Immature natural killer cell (primary cell): Measurements from ENCODE around the gene SPRYD3. TPM values are rescaled to one million over a fixed set of nuclear protein-coding genes. Genes with fewer than 3 reads are reported as not detected.

Source experiments
- DNase-seq, 3 donors: peaks; one replicate each; pipeline ENCODE4 v3.0.0; 2022; ENCODE audit warnings: mixed read lengths in 1 of 3
- H3K27ac Mint-ChIP-seq, 6 donors: one replicate each; pipeline ENCODE4 v1.8.0; 2020; ENCODE audit warnings: mixed read lengths in 6 of 6, mild to moderate bottlenecking in 5 of 6, inconsistent platforms in 4 of 6, moderate library complexity in 3 of 6
- H3K27me3 Mint-ChIP-seq, 3 donors: one replicate each; pipeline ENCODE4 v1.8.0; 2020 to 2021; ENCODE audit warnings: low read depth in 3 of 3, mild to moderate bottlenecking in 3 of 3, mixed read lengths in 3 of 3, moderate library complexity in 3 of 3, inconsistent platforms in 1 of 3
- H3K36me3 Mint-ChIP-seq, 3 donors: one replicate each; pipeline ENCODE4 v1.8.0; 2020; ENCODE audit warnings: mixed read lengths in 3 of 3, inconsistent platforms in 2 of 3, mild to moderate bottlenecking in 2 of 3
- H3K4me1 Mint-ChIP-seq, 2 donors: one replicate each; pipeline ENCODE4 v1.8.0; 2020; ENCODE audit warnings: inconsistent platforms in 2 of 2, mild to moderate bottlenecking in 2 of 2, mixed read lengths in 2 of 2, moderate library complexity in 1 of 2
- H3K4me3 Mint-ChIP-seq, 5 donors: one replicate each; pipeline ENCODE4 v1.8.0; 2020; ENCODE audit warnings: mild to moderate bottlenecking in 5 of 5, mixed read lengths in 5 of 5, inconsistent platforms in 3 of 5, moderate library complexity in 3 of 5
- H3K9me3 Mint-ChIP-seq, 6 donors: one replicate each; pipeline ENCODE4 v1.8.0; 2020; ENCODE audit warnings: mild to moderate bottlenecking in 6 of 6, mixed read lengths in 6 of 6, inconsistent platforms in 4 of 6, moderate library complexity in 3 of 6
- polyA plus RNA-seq, 3 donors: library from polyadenylated mRNA; unstranded; fragments of 300-500 nt; fragmentation: Illumina TruSeq; gene quantifications; one replicate each; pipeline ENCODE4 v1.2.3, GENCODE V29; 2021

The SPRYD3 gene
- polyA plus RNA-seq, 3 donors from 2014 or later, result 35.6 to 70.4 (median 59.6) TPM

DNA sequence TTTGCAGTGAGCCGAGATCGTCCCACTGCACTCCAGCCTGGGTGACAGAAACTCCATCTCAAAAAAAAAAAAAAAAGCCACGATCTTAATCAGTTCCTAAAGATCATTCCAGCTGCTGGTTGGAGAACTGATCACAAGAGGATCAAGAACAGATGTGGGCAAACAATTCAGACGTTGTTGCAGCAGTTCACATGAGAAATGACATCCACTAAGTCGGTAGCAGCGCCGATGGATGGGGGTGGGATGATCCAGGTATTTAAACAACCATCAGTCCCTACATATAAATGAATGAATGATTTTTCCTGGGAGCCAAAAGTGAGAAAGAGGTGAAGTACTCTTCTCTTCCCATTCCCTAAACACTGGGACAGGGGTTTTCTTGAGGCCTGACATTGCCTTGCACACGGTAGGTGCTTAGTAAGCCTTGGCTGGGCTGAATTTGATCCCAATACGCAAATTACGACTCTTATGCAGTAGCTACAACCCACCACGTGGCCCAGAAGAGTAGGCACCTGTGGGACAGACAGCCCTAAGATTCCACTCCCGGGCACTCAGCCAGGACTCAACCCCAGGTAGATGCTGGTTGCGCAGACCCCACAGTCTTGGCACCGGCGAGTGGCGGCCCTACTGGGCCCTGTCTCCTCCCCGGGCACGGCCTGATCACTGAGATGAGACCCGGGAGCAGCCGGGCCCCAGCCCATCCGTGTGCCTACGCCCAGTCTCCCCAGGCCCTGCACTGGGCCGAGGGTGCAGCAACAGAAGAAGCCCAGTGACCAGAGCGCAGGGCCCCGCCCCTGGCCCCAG lies 565 bp downstream of the SPRYD3 start:
- Mint-ChIP-seq H3K36me3 (peaks cover 7 to 16% (median 11%) of the 10 kb centered on the region in 3 donors), H3K27me3 (peaks cover 5 to 6% (median 6%) of the 10 kb centered on the region in 3 donors), H3K9me3 (no peaks in the 10 kb centered on the region), H3K4me1 (peaks cover 40 to 59% of the 10 kb centered on the region in 2 donors), H3K27ac (peak overlapping the region; percentile 72 to 96 (median 92)), H3K4me3 (peak overlapping the region; percentile 88 to 98 (median 94))
- no peak for DNase-seq

DNA sequence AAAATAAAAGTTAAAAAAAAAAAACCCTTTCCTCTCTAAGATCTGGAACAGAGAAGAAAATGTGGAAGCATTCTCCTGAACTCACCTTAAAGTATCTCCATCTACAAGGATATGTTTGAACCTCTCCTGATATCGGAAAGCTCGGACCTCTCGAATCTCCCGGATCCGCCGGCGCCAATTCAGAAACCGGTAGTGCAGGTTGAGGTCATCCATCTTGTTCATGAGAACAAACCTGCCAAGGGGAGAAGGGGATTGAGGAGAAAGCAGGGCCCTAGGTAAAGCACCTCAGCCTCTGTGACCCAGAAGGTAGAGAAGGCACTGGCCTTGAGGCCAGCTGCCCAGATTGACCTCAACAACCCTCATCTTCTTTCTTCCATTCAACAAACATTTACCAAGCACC lies 2.2 kb downstream of the SPRYD3 start:
- H3K4me3 Mint-ChIP-seq, result peak overlapping the region; percentile 41 to 98 (median 94)
- H3K9me3 Mint-ChIP-seq, result no peaks in the 10 kb centered on the region
- H3K36me3 Mint-ChIP-seq, result peaks cover 9 to 20% (median 11%) of the 10 kb centered on the region in 3 donors
- H3K27me3 Mint-ChIP-seq, result peaks cover 5 to 6% (median 6%) of the 10 kb centered on the region in 3 donors
- H3K27ac Mint-ChIP-seq, result no peak overlapping the region
- DNase-seq, result no peak
- peaks cover 40 to 60% of the 10 kb centered on the region in 2 donors for H3K4me1 Mint-ChIP-seq

DNA sequence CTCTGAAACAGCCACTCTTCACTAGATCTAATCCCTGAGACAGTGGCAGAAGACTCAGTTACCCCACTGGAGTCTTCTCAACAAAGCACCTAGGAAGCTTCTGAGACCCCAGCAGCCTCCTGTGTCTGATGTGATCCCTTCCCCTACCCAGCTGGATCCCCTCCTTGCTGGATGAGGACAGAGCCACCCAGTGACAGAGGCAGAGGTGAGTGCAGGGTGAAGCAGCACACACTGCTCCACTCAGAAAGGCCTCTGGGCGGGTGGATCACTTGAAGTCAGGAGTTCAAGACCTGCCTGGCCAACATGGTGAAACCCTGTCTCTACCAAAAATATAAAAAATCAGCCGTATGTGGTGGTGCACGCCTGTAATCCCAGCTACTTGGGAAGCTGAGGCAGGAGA lies 2.7 kb downstream of the SPRYD3 start:
- H3K9me3 Mint-ChIP-seq, result no peaks in the 10 kb centered on the region
- H3K4me3 Mint-ChIP-seq, result peak overlapping the region in 1 of 5 donors; percentile 41
- DNase-seq, result no peak
- no peak overlapping the region for H3K27ac Mint-ChIP-seq
- peaks cover 42 to 65% of the 10 kb centered on the region in 2 donors for H3K4me1 Mint-ChIP-seq
- peaks cover 5 to 6% (median 6%) of the 10 kb centered on the region in 3 donors for H3K27me3 Mint-ChIP-seq
- peaks cover 11 to 20% (median 12%) of the 10 kb centered on the region in 3 donors for H3K36me3 Mint-ChIP-seq

DNA sequence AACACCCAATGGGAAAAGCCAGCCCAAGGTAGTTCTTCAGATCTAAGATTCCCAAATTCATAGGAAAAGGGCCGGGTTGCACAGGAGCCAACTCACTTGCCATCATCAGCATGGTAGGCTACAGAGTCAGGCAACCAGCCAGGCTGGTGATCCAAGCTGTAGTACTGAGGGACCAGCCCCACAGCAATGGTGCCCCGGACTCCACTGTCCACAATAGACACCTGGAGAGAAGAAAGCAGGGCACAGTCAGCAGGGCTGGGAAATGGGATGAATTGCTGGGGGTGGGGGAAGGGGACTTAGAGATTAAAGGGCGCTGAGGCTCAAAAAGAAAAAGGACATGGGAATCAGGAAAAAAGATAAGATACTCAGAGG lies 4.2 kb downstream of the SPRYD3 start:
- Mint-ChIP-seq H3K27ac (no peak overlapping the region), H3K4me1 (peaks cover 36 to 54% of the 10 kb centered on the region in 2 donors), H3K4me3 (no peak overlapping the region), H3K36me3 (peaks cover 11 to 23% (median 12%) of the 10 kb centered on the region in 3 donors), H3K9me3 (no peaks in the 10 kb centered on the region), H3K27me3 (peaks cover 4 to 6% (median 5%) of the 10 kb centered on the region in 3 donors)
- no peak for DNase-seq

DNA sequence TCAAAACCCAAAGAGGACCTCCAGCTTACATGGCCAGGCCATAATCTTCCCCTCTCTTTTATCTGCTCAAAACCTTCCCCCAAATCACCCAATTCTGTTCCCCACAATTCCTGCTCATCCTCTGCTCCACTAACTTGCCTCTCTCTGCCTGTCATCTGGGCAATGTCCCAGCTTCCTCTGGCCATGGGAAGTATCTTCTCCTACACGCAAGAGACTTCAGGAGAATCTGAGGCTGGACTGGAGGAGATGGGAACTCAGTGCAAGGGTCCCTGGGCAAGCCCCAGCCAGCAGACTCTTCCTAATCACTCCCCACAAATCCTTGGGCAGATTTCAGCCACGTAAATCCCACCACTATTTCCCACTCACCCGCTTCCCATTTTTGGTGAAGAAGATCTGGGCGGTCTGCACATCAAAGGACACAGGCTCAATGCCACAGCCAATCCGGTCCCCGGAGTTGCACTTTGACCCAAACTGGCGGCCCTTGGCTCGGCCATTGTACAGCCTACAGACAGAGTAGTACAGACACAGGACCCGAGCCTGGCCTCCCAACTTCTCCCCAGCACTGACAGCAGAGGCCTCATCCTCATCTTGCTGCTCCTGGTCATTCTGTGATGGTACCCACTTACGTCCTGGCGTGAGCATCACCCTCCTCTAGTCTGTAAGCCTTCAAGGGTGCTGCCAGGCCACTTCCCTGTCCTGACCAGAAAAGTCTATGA lies 4.7 kb downstream of the SPRYD3 start:
- peaks cover 31 to 49% of the 10 kb centered on the region in 2 donors for H3K4me1 Mint-ChIP-seq
- H3K27ac Mint-ChIP-seq, result peak overlapping the region in 1 of 6 donors; percentile 58
- no peaks in the 10 kb centered on the region for H3K9me3 Mint-ChIP-seq
- peaks cover 0 to 6% (median 5%) of the 10 kb centered on the region in 3 donors for H3K27me3 Mint-ChIP-seq
- no peak for DNase-seq
- peaks cover 11 to 23% (median 12%) of the 10 kb centered on the region in 3 donors for H3K36me3 Mint-ChIP-seq
- H3K4me3 Mint-ChIP-seq, result no peak overlapping the region

DNA sequence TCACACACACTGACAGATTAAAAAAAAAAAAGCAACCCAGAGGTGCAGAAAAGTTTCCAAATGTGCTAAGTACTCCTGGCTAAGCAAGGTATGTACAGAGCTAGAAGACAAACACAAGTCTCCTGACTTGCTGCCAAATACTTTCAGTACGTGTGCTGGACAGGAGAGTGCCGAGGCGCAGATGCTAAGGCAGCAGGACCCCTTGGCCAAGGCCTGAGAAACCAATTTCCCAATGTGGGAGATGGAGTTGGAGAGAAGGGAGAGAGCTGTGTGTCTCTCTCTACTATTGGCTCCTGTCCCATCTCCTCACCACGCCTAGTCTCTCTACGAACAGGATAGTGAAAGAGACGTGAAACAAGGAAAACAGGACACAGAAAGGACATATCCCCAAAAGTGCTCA lies 5.3 kb downstream of the SPRYD3 start:
- no peak for DNase-seq
- peak overlapping the region in 1 of 6 donors; percentile 58 for H3K27ac Mint-ChIP-seq
- peaks cover 27 to 43% of the 10 kb centered on the region in 2 donors for H3K4me1 Mint-ChIP-seq
- H3K36me3 Mint-ChIP-seq, result peaks cover 7 to 23% (median 12%) of the 10 kb centered on the region in 3 donors
- H3K27me3 Mint-ChIP-seq, result peaks cover 0 to 4% (median 2%) of the 10 kb centered on the region in 3 donors
- H3K4me3 Mint-ChIP-seq, result no peak overlapping the region
- no peaks in the 10 kb centered on the region for H3K9me3 Mint-ChIP-seq

DNA sequence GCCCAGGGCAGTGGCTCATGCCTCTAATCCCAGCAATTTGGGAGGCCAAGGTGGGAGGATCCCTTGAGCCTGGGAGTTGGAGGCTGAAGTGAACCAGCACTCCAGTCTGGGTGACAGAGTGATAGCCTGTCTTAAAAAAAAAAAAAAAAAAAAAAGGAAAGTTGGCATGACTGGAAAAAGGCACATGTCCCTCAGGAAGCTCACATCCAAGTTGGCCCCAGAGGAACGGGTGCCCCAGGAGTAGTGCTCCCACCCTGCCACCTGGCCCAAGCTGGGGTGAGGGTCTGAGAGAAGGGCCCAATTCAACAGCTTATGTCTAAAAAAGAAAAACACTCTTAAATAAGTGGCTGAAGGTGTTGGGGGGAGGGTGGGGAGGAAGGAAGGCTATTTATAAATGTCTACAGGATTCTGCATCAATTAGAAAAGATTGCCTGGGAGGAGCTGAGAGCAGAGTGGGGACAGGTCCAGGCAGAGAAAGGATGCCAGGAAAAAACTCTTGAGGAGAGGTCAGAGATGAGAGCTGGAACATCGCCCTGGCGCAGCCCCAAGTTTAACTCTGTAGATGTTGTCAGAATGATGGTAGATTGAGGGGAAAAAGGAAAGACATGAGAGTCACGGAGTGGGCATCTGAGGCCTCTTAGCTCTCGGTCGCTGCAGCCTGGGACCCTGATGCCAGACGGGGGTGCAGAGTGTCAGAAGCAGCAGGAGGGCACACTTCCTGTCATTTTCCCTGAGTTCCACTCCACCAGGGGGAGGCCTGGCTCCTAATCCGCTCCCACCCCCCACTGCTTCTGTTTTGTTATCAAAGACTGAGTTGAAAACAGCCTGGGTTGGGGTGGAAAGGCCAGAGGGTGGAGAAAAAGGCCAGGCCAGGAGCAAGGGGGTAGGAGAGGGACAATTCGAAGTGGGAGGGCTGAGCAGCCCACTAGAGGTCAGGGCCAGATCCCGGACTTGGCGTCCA lies 7.3 kb downstream of the SPRYD3 start:
- no peak overlapping the region for H3K27ac Mint-ChIP-seq
- peaks cover 5 to 27% (median 7%) of the 10 kb centered on the region in 3 donors for H3K36me3 Mint-ChIP-seq
- no peaks in the 10 kb centered on the region for H3K9me3 Mint-ChIP-seq
- no peak for DNase-seq
- H3K4me1 Mint-ChIP-seq, result peaks cover 11 to 26% of the 10 kb centered on the region in 2 donors
- H3K27me3 Mint-ChIP-seq, result peaks cover 0 to 2% (median 1%) of the 10 kb centered on the region in 3 donors
- H3K4me3 Mint-ChIP-seq, result no peak overlapping the region

DNA sequence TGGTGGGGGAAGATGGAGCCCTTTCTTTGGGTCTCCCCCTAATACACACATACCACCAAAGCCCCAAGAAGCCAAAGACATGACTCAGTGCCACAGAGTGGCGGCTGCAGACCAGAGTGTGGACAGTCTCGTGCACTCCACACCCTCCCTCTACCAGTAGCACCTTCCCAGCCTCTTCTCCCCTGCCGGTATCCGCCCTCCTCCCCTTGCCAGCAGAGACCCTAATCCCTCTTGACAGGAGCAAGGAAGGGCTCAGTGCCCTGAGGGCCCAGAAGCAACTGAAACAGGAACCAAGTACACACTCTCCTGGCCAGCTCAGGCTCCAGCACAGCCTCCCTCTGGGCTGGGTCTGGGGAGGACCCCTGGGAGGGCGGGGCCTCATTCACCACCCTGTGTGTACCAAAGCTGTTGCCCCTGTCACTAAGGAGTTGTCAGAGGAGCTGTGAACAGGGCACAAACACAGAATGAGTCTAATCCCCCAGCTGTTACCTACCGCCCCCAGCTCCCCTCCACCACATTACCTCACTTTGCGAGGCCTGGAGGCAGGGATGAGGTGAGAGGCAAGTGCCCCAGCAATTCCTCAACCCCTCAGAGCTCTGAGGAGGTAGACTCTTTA lies 8.2 kb downstream of the SPRYD3 start:
- Mint-ChIP-seq H3K9me3 (no peaks in the 10 kb centered on the region), H3K4me3 (no peak overlapping the region), H3K27me3 (peaks cover 0 to 2% (median 1%) of the 10 kb centered on the region in 3 donors), H3K36me3 (peaks cover 5 to 30% (median 9%) of the 10 kb centered on the region in 3 donors), H3K27ac (peak overlapping the region in 1 of 6 donors; percentile 12), H3K4me1 (peaks cover 11 to 19% of the 10 kb centered on the region in 2 donors)
- no peak for DNase-seq

DNA sequence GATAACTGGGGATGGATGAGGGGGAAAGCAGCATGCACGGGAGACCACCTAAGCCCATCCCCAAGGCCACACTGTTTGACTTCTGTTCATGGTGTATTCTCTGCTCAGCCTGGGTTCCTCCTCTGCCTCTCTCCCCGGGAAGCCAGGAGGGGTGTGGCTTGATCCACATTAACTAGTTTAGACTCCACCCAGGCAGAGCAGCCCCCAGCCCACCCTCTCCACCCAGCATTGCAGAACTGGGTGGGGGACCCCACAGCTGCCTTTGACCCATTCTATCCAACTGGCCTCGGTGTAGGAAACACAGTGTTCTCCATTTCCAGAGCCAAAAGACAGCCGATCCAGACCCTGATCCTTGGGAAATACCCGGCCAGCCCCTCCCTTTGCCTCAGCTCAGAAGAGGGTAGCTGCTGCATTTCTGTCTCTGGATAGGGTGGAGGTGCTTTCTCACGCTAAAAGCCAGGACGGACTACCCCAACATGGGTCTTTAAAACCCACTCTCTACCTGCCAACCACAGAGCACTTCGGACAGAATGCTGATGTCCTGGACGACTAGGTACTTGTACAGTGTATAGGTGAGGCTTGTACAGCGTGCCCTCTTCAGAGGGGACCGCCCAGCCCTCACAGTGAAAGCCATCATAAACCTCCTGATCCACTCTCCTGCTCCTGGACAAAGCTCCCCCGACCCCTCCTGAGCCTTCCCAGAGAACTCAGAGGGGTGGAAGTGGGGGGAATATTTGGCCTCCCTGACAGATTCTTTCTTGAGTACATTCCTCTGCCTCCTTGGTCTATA lies 9.4 kb downstream of the SPRYD3 start:
- Mint-ChIP-seq H3K27ac (no peak overlapping the region), H3K4me3 (no peak overlapping the region), H3K36me3 (peaks cover 6 to 36% (median 10%) of the 10 kb centered on the region in 3 donors), H3K27me3 (peaks cover 0 to 2% (median 0%) of the 10 kb centered on the region in 3 donors), H3K9me3 (no peaks in the 10 kb centered on the region), H3K4me1 (peaks cover 11 to 13% of the 10 kb centered on the region in 2 donors)
- no peak for DNase-seq

DNA sequence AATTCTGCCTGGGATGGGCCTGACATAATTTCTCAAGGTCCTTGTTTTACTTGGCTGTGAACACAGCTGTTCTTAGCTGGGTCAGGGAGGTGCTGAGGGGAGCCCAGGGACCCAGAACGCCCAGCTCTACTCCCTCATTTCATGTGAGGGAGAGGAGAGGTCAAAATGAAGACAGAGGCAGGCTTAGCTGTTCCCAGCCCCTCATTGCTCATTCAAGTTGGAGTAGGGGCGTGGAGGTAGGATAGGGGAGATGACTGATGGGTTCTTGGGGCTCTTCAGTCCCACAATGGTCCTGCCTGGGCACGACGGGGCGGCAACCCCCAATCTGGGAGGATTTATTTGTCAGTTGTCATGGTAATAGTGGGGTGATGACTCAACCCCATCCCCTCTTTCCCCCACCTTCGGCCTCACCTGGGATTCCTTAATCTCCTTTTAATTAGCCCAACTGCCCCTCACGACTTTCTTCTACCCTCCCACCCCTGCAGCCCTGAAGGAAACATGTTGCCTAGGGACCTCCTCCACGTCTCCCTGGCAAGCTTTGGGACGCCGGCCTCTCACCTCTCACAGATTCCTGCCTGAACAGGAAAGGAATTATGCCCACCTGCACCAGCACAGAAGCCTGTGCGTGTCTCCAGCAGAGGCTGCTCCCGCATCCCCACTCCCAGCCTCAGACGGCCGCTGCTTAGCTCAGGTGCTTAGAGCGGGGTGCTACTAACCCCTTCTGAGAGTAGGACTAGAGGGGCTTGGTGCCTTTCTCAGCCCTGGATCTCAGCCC lies 10.2 kb downstream of the SPRYD3 start:
- Mint-ChIP-seq H3K4me1 (peaks cover 6 to 8% of the 10 kb centered on the region in 2 donors), H3K9me3 (no peaks in the 10 kb centered on the region), H3K36me3 (peaks cover 4 to 36% (median 10%) of the 10 kb centered on the region in 3 donors), H3K27ac (no peak overlapping the region), H3K27me3 (no peaks in the 10 kb centered on the region), H3K4me3 (no peak overlapping the region)
- DNase-seq, result no peak

DNA sequence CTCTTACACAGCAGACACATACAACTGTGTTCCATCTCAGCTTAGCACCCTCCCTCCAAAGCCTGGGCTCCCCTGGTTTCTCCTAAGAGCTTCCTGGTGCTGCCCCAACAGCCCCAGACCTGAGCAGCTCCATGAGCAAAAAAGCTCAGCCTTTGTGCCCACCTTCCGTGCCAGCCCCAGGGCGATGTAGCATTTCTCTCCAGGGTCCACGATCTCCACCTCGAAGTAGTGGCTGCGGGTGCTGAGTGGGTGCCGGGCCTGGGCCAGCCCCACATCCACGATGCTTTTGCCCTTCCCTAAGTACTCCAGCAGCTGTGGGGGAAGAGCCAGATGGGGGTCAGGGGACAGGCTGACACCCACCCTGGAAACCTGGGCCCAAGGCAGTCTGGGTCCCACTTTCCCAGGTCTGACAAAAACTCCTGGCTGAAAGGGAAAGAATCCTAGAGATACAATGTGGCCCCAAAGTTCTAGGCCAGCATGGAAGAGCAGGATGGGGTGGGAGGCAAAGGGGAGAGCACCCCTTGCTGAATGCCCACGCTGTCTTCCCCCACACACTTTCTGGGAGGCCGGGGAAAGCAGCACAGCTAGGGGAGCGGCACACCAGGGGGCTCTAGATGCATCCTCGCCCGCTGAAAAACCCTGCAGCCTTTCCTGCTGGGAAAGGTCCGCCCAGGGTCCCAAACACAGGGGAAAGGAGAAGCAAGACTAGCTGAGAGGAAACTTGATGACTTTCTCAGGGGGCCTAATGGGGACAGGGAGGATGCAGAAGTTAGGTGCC lies 11.0 kb downstream of the SPRYD3 start:
- no peak for DNase-seq
- H3K9me3 Mint-ChIP-seq, result no peaks in the 10 kb centered on the region
- no peak overlapping the region for H3K4me3 Mint-ChIP-seq
- no peaks in the 10 kb centered on the region for H3K27me3 Mint-ChIP-seq
- H3K27ac Mint-ChIP-seq, result no peak overlapping the region
- H3K36me3 Mint-ChIP-seq, result peaks cover 4 to 33% (median 10%) of the 10 kb centered on the region in 3 donors
- H3K4me1 Mint-ChIP-seq, result peaks cover 6% of the 10 kb centered on the region in 2 donors
